GM12873 (cell line): ENCODE data around the gene TSPAN18.

ENCODE experiments used
- CTCF ChIP-seq: IDR thresholded peaks from 2 replicates; pipeline ENCODE4 v1.5.1; 2012; ENCODE audit warnings: low read depth, mild to moderate bottlenecking, moderate library complexity, low read length, control low read depth; ENCODE audit not compliant: insufficient read depth; ENCODE audit errors: missing control alignments

Gene TSPAN18

GRCh38 chr11:44848963-44849350 is 122.2 kb downstream of the TSPAN18 start:
- TF ChIP-seq CTCF, result no peak

- TF ChIP-seq CTCF, result no peak
These were observed 122.7 kb downstream of the TSPAN18 start for GRCh38 chr11:44849424-44849823.

- no peak for TF ChIP-seq CTCF
These were observed 123.2 kb downstream of the TSPAN18 start for GRCh38 chr11:44849922-44850321.

- TF ChIP-seq CTCF, result no peak
These were observed 124.7 kb downstream of the TSPAN18 start for GRCh38 chr11:44851496-44851895.

GRCh38 chr11:44852159-44852747 is 125.5 kb downstream of the TSPAN18 start:
- TF ChIP-seq CTCF, result no peak

GRCh38 chr11:44852952-44853351 is 126.2 kb downstream of the TSPAN18 start:
- no peak for TF ChIP-seq CTCF

GRCh38 chr11:44853666-44854065 is 126.9 kb downstream of the TSPAN18 start:
- TF ChIP-seq CTCF, result no peak
